Activated CD8-positive, alpha-beta memory T cell treated with anti-CD3 and anti-CD28 coated beads for 1 hour (primary cell): Measurements from ENCODE around the gene TAGLN3.

Experiments
- DNase-seq, 2 donors: peaks; one replicate each; pipeline ENCODE4 v3.0.0-alpha.2; 2020; ENCODE audit warnings: low read depth in 1 of 2; ENCODE audit errors: extremely low read depth in 1 of 2

Gene TAGLN3

GRCh38 chr3:112043621-112044201 is 45.0 kb downstream of the TAGLN3 start:
- peak in 1 of 2 donors; percentile 14 for DNase-seq

- no peak for DNase-seq
These were observed 47.9 kb downstream of the TAGLN3 start for GRCh38 chr3:112046599-112046998.

- no peak for DNase-seq
These were observed 48.5 kb downstream of the TAGLN3 start for GRCh38 chr3:112047264-112047663.

GRCh38 chr3:112048911-112049310 is 50.2 kb downstream of the TAGLN3 start:
- no peak for DNase-seq

- DNase-seq = no peak
These were observed 54.5 kb downstream of the TAGLN3 start for GRCh38 chr3:112053229-112053628.

- DNase-seq = no peak
These were observed 57.8 kb downstream of the TAGLN3 start for GRCh38 chr3:112056451-112056929.

GRCh38 chr3:112059497-112059896 is 60.8 kb downstream of the TAGLN3 start:
- no peak for DNase-seq

- DNase-seq = no peak
These were observed 62.4 kb downstream of the TAGLN3 start for GRCh38 chr3:112061152-112061551.
